MM.1S (cell line): ENCODE data around the gene TTC7B.

Experiments used
- CTCF ChIP-seq: fragments of 300-600 bp; sonication (generic); IDR thresholded peaks from 2 replicates; pipeline ENCODE4 v1.5.1; 2016; ENCODE audit warnings: antibody characterized with exemption, low read length, mixed read lengths
- EZH2 ChIP-seq: fragments of 300-600 bp; sonication (generic); optimal IDR thresholded peaks from 2 replicates; pipeline ENCODE3; 2017; ENCODE audit warnings: low read depth, mild to moderate bottlenecking, antibody characterized with exemption, low read length, mixed read lengths

- TF ChIP-seq CTCF = no peak
- TF ChIP-seq EZH2 = no peak
Observed at GRCh38 chr14:90830931-90831701, 14.9 kb upstream of the TTC7B start.
